ENCODE results near the gene UPF1. TPM values are rescaled to one million over a fixed set of nuclear protein-coding genes. Genes with fewer than 3 reads are reported as not detected.
A peak's percentile ranks its signal among the peaks of the same experiment; 100 is the strongest.
"Not testable (repeated sequence)": the region's sequence is repeated elsewhere in the genome, so short reads cannot be mapped to it uniquely, and the experiment has no call there.

UPF1 gene
- total RNA-seq, 3 donors from 2014 or later: 116 to 123 (median 118) TPM

DNA sequence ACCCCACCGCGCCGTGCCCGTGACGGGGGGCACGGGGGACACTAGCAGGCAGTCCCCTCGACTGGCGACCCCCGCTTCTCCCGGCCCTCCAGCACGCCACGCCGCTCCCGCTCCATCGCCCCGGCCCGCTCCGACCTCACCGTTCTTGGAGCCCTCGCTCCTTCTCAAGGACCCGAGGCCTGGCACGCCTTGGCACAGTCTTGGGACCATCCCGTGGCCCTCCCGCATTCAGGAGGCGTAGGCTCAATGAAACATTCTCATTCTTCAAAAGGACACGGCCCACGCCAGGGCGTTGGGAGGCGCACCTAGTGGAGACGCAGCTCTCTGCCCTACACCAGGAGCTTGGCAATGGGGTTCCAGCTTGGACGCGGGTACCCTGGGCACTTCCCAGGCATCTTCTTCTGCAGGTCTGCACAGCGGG lies 64.7 kb downstream of the UPF1 start:
- Mint-ChIP-seq H3K27me3 (ENCODE audit: low read depth) (peaks cover 27% of the 10 kb centered on the region), H3K9me3 (no peaks in the 10 kb centered on the region), H3K4me3 (peak overlapping the region; percentile 71), H3K36me3 (ENCODE audit: insufficient read depth) (peaks cover 4% of the 10 kb centered on the region), H3K4me1 (ENCODE audit: low read depth) (peaks cover 9% of the 10 kb centered on the region)
- DNase-seq (no peak), ATAC-seq (peak; percentile 6 to 26)

DNA sequence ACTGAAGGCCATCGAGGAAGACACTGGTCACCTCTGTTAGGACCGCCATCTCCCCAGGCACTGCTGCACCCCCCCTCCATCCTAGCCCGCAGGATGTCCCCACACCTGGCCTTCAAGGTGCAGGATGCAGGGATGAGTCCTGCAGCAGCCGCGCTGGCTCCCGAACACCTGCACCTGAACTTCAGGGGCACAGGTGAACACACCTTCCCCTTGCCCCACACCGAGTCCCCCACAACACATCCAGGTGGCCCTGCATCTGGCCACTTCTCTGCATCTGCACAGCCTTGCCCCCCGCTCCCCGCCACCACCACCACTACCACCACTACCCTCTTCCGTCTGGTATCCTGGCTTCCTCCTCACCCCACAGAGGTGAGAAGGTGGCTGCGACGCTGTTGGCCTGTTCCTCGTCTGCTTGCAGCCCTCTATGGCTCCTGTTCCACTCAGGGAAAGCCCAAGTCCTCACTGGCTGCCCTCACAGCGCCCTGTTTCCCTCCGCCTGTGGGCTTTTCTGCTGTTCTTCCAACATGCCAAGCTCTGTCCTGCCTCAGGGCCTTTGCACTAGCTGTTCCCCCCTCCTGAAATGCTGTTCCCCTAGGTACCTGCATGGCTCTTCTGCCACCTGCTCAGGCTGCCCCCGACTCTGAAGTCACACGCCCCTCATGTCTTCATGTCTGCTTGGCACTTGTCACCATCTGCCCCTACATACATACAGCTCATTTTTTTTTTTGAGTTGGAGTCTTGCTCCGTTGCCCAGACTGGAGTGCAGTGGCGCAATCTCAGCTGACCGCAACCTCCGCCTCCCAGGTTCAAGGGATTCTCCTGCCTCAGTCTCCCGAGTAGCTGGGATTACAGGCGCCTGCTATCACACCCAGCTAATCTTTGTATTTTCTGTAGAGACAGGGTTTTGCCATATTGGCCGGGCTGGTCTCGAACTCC lies 65.6 kb downstream of the UPF1 start:
- ATAC-seq (no peak), DNase-seq (no peak)
- H3K4me3 Mint-ChIP-seq: peak overlapping the region; percentile 22
- peaks cover 27% of the 10 kb centered on the region for H3K27me3 Mint-ChIP-seq (ENCODE audit: low read depth)
- H3K9me3 Mint-ChIP-seq: no peaks in the 10 kb centered on the region
- H3K36me3 Mint-ChIP-seq (ENCODE audit: insufficient read depth): peaks cover 4% of the 10 kb centered on the region
- H3K4me1 Mint-ChIP-seq (ENCODE audit: low read depth): peaks cover 9% of the 10 kb centered on the region

DNA sequence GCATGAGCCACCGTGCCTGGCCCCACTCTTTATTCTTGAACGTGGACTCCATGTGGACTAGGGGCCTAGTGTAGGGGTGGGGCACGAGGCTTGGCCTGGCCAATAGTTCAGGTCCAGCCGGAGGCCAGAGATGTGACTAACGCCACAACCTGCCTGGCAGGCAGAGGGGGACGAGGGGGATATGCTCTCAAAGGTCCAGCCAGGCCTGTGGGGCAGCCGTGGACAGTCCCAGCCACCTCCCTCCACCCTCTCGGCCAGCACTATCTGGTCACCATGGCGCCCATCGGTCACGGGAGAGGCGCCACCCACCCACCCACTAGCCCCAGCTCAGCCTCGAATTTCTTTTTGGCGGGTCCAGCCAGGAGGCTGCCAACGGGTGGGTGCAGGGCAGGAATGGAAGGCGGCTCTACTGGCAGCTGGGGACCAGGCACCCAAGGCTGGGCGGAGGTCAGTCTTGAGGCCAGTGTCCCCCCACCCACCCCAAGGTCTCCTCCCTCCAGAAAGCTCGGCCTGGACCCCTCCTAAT lies 66.4 kb downstream of the UPF1 start:
- Mint-ChIP-seq H3K27me3 (ENCODE audit: low read depth) (peaks cover 27% of the 10 kb centered on the region), H3K4me1 (ENCODE audit: low read depth) (peaks cover 9% of the 10 kb centered on the region), H3K9me3 (no peaks in the 10 kb centered on the region), H3K4me3 (no peak overlapping the region), H3K36me3 (ENCODE audit: insufficient read depth) (peaks cover 4% of the 10 kb centered on the region)
- ATAC-seq: no peak
- no peak for DNase-seq

DNA sequence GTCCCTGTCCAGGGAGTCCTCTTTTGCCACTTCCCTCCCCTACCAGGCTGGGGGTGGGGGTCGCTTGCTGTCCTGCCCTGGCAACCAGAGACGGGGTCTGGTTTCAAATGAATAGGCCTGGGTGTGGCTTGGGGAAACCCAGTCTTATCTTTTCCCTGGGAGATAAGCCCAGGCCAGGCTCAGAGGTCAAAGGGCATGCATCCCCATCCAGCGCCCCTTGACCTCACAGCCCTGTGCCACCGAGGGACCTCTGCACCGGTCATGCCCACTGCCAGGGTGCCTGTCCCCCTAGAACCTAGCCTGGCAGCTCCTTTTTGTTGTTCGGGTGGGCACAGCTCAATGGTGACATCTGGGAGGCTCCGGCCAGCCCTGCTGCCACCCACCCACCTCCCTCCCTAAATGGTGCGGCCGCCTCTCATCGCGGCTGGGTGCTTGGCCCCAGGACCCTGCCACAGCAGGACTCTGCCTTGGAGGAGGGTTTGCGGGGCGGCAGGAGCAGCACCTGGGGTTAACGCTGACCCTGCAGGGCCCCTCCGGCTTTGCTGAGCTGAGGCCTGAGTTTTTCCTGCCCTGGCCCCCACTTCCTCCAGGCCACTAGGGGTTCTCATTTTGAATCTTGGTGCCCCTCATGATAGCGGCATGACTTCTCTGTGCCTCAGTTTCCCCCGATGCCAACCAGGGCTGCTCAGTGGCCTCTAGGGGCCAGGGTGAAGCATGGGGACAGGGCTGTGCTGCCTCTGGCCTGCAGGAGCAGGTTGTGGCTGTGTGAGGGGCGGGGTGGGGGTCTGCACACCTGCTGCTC lies 67.0 kb downstream of the UPF1 start:
- Mint-ChIP-seq H3K4me1 (ENCODE audit: low read depth) (peaks cover 9% of the 10 kb centered on the region), H3K27me3 (ENCODE audit: low read depth) (peaks cover 23% of the 10 kb centered on the region), H3K36me3 (ENCODE audit: insufficient read depth) (peaks cover 4% of the 10 kb centered on the region), H3K4me3 (no peak overlapping the region), H3K9me3 (no peaks in the 10 kb centered on the region)
- DNase-seq (no peak), ATAC-seq (no peak)

DNA sequence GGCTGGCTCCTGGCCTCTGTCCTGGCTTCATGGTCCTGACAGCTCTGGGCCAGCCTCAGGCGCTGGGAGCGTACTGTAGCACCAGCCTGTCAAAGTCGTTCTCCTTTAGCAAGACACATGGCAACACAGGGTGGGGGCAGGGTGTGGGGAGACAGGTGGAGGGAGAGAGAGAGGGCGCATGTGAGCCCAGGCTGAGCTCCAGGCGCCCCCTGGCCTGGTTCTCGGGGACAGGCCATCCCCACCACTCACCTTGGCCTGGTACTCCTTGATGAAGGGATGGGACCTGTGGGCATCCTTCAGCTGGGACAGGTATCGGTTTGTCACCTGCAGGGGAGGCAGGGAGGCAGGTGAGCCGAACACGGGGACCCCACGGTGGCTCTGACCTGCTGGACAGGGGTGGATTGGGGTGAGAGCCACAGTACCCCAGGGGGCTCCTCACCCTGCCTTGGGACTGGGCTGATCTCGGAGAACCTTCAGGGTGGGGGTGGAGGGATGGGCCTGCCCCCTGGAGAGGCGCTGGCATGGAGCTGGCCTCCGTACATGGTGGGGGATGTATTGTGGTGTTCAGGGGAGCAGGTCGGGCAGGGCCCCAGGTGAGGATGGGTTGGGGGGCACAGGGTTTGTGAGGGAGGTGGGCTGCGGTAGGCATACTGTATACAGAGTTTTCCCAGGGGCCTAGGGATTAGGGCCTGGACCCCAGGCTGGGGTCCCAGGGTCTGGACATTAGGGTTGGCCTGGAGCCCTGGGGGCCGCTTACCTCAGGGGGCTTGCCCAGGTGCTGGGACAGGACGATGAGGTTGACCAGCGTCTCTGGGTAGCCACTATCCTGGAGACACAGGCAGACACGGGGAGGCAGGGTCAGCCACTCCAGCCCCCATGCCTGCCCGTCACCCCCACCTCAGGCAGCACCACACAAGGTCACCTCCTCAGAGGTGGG lies 68.1 kb downstream of the UPF1 start:
- no peak for DNase-seq
- peaks cover 9% of the 10 kb centered on the region for H3K4me1 Mint-ChIP-seq (ENCODE audit: low read depth)
- H3K36me3 Mint-ChIP-seq (ENCODE audit: insufficient read depth): peaks cover 4% of the 10 kb centered on the region

DNA sequence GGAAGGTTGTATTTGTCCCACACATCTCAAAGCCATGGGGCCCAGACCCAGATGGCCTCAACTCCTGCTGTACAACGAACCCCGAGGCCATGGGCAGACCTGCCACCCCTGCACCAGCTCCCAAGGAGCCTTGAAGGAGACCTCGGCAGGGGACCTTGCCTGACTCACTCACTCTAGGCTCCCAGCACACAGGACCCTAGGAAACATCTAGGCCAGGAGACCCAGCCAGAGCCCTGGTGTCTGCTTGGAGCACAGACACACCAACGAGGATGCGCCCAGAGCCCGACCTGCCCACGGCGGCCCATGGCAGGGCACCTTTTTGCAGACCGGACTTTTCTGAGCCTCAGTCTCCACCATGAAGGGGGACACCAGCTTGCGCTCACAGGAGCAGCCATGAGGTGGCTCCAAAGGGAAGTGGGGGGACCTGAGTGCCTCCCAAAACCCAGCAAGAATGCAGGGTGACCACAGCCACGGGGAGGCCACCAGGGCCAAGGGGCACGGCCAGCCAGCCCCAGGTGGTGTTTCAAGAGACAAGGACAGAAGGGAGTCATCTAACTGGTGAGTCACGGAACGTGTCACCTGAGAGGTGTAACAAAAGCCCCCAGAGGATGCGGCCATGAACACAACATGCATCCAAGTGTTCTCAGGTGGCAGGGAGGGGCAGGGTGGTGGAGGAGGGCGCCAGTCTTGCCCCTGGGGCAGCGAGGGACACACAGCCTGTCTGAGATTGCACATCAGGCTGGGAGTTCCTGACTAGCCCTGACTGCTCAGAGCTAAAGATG lies 69.1 kb downstream of the UPF1 start:
- peaks cover 14% of the 10 kb centered on the region for H3K36me3 Mint-ChIP-seq (ENCODE audit: insufficient read depth)
- H3K27me3 Mint-ChIP-seq (ENCODE audit: low read depth): peaks cover 15% of the 10 kb centered on the region
- no peak for DNase-seq

More for the DNA sequence above, 68.1 kb downstream of the UPF1 start:
- ATAC-seq: no peak
- H3K9me3 Mint-ChIP-seq: no peaks in the 10 kb centered on the region
- peaks cover 18% of the 10 kb centered on the region for H3K27me3 Mint-ChIP-seq (ENCODE audit: low read depth)
- H3K4me3 Mint-ChIP-seq: no peak overlapping the region

DNA sequence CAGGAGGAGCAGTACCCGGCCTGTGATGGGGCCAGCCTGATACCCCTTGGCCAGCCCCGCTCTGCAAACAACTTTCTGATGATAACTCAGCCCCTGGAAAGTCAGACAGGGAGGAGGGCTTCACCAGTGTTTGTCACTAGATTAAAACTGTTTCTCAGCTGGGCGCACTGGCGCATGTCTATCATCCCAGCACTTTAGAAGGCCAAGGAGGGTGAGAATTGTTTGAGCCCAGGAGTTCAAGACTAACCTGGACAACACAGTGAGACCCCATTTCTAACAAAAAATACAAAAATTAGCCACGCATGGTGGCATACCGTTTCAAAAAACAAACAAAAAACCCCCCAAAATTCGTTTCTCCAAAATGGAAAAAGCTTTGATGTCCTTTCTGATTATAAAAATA lies 69.7 kb downstream of the UPF1 start:
- Mint-ChIP-seq H3K36me3 (ENCODE audit: insufficient read depth) (peaks cover 17% of the 10 kb centered on the region), H3K27me3 (ENCODE audit: low read depth) (peaks cover 13% of the 10 kb centered on the region), H3K9me3 (no peaks in the 10 kb centered on the region), H3K4me3 (no peak overlapping the region), H3K4me1 (ENCODE audit: low read depth) (peaks cover 6% of the 10 kb centered on the region)
- DNase-seq: no peak
- no peak for ATAC-seq

More for the DNA sequence above, 69.1 kb downstream of the UPF1 start:
- Mint-ChIP-seq H3K4me3 (no peak overlapping the region), H3K4me1 (ENCODE audit: low read depth) (peaks cover 7% of the 10 kb centered on the region), H3K9me3 (no peaks in the 10 kb centered on the region)
- no peak for ATAC-seq

DNA sequence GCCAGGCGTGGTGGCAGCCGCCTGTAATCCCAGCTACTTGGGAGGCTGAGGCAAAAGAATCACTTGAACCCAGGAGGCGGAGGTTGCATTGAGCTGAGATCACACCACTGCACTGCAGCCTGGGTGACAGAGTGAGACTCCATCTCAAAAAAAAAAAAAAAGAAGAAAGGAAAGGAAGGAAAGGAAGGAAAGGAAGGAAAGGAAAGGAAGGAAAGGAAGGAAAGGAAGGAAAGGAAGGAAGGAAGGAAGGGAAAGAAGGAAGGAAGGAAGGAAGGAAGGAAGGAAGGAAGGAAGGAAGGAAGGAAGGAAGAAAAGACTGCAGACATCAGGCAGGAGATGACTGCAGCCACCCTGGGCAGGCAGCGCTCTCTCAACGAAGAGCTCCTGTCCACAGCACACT lies 70.8 kb downstream of the UPF1 start:
- not testable (repeated sequence) for DNase-seq; H3K4me3 Mint-ChIP-seq; H3K4me1 Mint-ChIP-seq (ENCODE audit: low read depth); H3K27me3 Mint-ChIP-seq (ENCODE audit: low read depth); ATAC-seq; H3K9me3 Mint-ChIP-seq
- H3K36me3 Mint-ChIP-seq (ENCODE audit: insufficient read depth): peaks cover 17% of the 10 kb centered on the region

DNA sequence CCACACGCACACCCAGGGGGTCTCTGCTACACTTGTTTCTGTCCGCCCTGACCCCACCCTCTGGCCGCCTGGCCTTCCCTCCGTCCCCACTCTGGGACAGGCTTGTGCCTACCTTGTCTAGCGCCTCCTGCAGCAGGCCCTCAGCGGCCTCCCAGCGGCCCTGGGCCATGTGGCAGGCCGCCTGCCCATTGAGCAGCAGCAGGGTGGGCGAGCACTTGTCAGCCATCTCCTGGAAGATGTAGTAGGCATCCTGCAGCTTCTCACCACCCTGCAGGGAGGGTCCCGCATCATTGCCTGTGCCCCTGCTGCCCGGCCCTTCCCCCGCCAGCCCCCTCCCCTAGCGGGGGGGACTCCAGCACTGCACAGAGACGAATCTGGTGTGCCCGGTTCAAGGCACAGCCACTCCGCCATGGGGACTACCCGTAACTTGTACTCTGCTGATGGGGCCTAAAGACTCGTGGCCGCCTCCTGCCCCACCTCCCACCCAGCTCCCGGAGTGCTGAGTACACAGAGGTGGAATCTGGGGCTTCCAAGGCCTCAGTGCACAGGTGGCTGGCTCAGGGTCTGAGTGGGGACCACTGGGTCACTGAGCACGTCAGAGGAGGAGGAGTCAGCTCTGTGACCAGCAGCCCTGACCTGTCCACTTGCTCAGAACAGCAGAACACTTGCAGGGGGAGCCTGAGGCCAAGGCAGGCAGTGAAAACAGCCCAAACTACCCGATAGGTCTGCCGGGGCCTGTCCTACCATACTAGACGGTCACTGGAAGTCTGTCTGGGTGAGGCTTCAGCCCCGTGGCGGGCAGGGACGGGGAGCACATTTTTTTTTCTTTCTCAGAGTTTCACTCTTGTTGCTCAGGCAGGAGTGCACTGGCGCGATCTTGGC lies 71.6 kb downstream of the UPF1 start:
- Mint-ChIP-seq H3K4me1 (ENCODE audit: low read depth) (no peaks in the 10 kb centered on the region), H3K4me3 (no peak overlapping the region), H3K36me3 (ENCODE audit: insufficient read depth) (peaks cover 17% of the 10 kb centered on the region), H3K27me3 (ENCODE audit: low read depth) (no peaks in the 10 kb centered on the region), H3K9me3 (no peaks in the 10 kb centered on the region)
- ATAC-seq (no peak), DNase-seq (no peak)

DNA sequence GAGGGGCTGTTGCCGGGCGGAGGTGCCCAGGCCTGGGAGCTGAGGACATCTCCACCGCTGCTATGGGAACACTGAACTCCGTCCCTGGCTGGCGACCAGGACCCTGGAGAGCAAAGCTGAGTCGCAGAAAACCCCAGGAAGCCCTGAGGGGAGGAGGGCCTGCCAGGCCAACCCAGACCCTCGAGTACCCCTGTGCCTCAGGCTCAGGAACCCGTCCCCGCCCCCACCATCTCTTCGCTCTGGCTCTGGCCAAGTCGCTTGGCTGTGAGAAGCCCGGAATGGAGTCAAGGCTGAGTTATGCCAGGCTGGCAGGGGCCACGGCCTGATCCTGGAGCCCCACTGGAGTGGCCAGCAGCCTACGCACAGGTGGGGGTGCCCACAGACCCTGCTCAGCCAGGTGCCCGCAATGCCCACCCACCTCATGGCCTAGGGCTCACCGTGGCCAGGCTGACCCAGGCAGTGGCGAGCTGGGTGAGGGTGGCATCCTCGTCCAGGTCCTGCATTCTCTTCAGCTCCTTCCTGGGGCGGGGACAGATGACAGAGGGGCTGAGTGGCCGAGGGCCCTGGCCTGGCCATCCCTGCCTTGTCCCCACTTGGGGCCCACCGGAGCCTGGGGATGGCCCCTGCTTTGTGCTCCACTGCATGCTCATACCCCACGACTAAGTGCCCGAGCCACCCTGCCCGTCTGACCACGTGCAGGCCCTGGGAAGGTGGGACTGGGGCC lies 72.7 kb downstream of the UPF1 start:
- no peak for DNase-seq
- no peaks in the 10 kb centered on the region for H3K4me1 Mint-ChIP-seq (ENCODE audit: low read depth)
- no peak for ATAC-seq
- no peak overlapping the region for H3K4me3 Mint-ChIP-seq
- H3K36me3 Mint-ChIP-seq (ENCODE audit: insufficient read depth): peaks cover 18% of the 10 kb centered on the region
- no peaks in the 10 kb centered on the region for H3K27me3 Mint-ChIP-seq (ENCODE audit: low read depth)
- H3K9me3 Mint-ChIP-seq: no peaks in the 10 kb centered on the region

DNA sequence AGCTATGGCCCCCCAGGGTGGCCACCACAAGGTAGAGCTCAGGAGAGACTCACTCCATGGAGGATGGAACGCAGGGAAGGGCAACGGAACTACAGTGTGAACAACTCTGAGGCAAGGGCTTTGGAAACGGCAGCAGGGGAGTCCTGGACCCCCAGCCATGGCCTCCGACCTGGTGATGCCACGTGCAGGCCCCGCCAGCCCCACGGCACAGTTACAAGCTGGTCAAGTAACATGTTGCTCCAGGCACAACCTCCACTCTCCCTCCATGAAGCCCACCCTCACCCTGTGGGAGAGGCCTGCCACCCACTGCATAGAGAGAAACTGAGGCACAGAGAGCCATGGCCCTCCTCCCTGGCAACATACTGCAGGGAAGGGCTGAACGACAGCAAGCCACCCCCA lies 73.3 kb downstream of the UPF1 start:
- ATAC-seq (no peak), DNase-seq (no peak)
- Mint-ChIP-seq H3K4me3 (no peak overlapping the region), H3K36me3 (ENCODE audit: insufficient read depth) (peaks cover 21% of the 10 kb centered on the region), H3K9me3 (no peaks in the 10 kb centered on the region), H3K4me1 (ENCODE audit: low read depth) (no peaks in the 10 kb centered on the region), H3K27me3 (ENCODE audit: low read depth) (no peaks in the 10 kb centered on the region)
